SKM-1 treated with dmso at 0.1 percent for 144 hours (cell line): ENCODE measurements around the gene SIX1.

Experiments
- DNase-seq: peaks from one replicate; lab custom pipeline; 2025; ENCODE audit not compliant: unreplicated experiment; lab: John Stamatoyannopoulos, UW

The SIX1 gene

GRCh38 chr14:60655898-60656685, 6.8 kb upstream of the SIX1 start:
- DNase-seq: no peak

- DNase-seq: no peak
Measured at GRCh38 chr14:60655119-60655897, 6.0 kb upstream of the SIX1 start.

GRCh38 chr14:60654334-60654821, 5.1 kb upstream of the SIX1 start:
- no peak for DNase-seq

- no peak for DNase-seq
Measured at GRCh38 chr14:60653701-60654161, 4.5 kb upstream of the SIX1 start.

- no peak for DNase-seq
Measured at GRCh38 chr14:60652674-60653651, 3.7 kb upstream of the SIX1 start.

GRCh38 chr14:60651796-60652673, 2.8 kb upstream of the SIX1 start:
- DNase-seq: no peak

GRCh38 chr14:60651086-60651795, 2.0 kb upstream of the SIX1 start:
- no peak for DNase-seq

- no peak for DNase-seq
Measured at GRCh38 chr14:60650373-60650961, 1.2 kb upstream of the SIX1 start.

- DNase-seq: no peak
Measured at GRCh38 chr14:60649875-60650372, 647 bp upstream of the SIX1 start.

- no peak for DNase-seq
Measured at GRCh38 chr14:60648249-60648933, 886 bp downstream of the SIX1 start.

GRCh38 chr14:60647837-60648248, 1.4 kb downstream of the SIX1 start:
- no peak for DNase-seq

- DNase-seq: no peak
Measured at GRCh38 chr14:60647081-60647836, 2.0 kb downstream of the SIX1 start.

- DNase-seq: no peak
Measured at GRCh38 chr14:60646226-60646818, 3.0 kb downstream of the SIX1 start.

- DNase-seq: no peak
Measured at GRCh38 chr14:60645126-60645741, 4.0 kb downstream of the SIX1 start.

- no peak for DNase-seq
Measured at GRCh38 chr14:60644666-60645065, 4.6 kb downstream of the SIX1 start.

GRCh38 chr14:60643463-60644314, 5.6 kb downstream of the SIX1 start:
- DNase-seq: no peak
